Astrocyte (in vitro differentiated cells and primary cell): ENCODE measurements around the gene RARB.

Source experiments
- EZH2 ChIP-seq: IDR thresholded peaks from 2 replicates; pipeline ENCODE4 v1.6.1; 2012; ENCODE audit warnings: mild to moderate bottlenecking, low read length, inconsistent platforms; ENCODE audit not compliant: insufficient read depth
- TF ChIP-seq, protein P1 (sequence below): IDR thresholded peaks from 2 replicates; pipeline ENCODE4 v1.5.1; 2011; ENCODE audit warnings: low read depth, mild to moderate bottlenecking, inconsistent platforms, low read length, moderate library complexity; ENCODE audit not compliant: insufficient read depth

DNA sequence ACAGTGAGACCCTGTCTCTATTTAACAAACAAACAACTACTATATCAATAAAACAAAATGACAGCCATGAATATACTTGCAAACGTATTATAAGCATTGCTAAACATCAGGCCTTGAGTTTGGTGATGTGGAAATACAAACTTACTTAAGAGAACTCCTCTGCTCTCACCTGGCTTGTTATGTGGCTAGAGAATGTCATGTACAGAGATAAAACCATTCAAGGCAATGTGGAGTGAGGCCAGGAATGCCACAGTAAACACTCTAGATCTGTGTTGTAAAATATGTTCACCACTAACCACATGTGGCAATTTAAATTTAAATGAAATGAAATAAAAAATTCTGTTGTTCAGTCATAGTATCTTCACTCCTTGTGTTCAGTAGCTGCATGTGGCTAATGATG is 22.7 kb upstream of the RARB start:
- TF ChIP-seq, protein P1, sequence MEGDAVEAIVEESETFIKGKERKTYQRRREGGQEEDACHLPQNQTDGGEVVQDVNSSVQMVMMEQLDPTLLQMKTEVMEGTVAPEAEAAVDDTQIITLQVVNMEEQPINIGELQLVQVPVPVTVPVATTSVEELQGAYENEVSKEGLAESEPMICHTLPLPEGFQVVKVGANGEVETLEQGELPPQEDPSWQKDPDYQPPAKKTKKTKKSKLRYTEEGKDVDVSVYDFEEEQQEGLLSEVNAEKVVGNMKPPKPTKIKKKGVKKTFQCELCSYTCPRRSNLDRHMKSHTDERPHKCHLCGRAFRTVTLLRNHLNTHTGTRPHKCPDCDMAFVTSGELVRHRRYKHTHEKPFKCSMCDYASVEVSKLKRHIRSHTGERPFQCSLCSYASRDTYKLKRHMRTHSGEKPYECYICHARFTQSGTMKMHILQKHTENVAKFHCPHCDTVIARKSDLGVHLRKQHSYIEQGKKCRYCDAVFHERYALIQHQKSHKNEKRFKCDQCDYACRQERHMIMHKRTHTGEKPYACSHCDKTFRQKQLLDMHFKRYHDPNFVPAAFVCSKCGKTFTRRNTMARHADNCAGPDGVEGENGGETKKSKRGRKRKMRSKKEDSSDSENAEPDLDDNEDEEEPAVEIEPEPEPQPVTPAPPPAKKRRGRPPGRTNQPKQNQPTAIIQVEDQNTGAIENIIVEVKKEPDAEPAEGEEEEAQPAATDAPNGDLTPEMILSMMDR: no peak
- TF ChIP-seq EZH2: no peak
